ENCODE data around the gene BRD4. TPM values are rescaled to one million over a fixed set of nuclear protein-coding genes. Genes with fewer than 3 reads are reported as not detected.
A peak's percentile ranks its signal among the peaks of the same experiment; 100 is the strongest.

BRD4 gene
- polyA plus RNA-seq (ENCODE audit: insufficient read length in 3 of 3) = 10 to 100 TPM; 52.9 to 61.5 (median 56.8) TPM
- long read RNA-seq, donor 1, partial matches to known transcripts = 11 of 15 reads
- long read RNA-seq, donor 1, other reads (novel, unspliced or antisense) = 0 of 15 reads
- long read RNA-seq, donor 2, partial matches to known transcripts = 0 of 1 reads
- long read RNA-seq, donor 2, other reads (novel, unspliced or antisense) = 0 of 1 reads
- long read RNA-seq, donor 3, partial matches to known transcripts = 0 of 2 reads
- long read RNA-seq, donor 3, other reads (novel, unspliced or antisense) = 0 of 2 reads
- long read RNA-seq, donor 4, partial matches to known transcripts = 5 of 6 reads
- long read RNA-seq, donor 4, other reads (novel, unspliced or antisense) = 0 of 6 reads
- long read RNA-seq, donor 5, partial matches to known transcripts = 26 of 30 reads
- long read RNA-seq, donor 5, other reads (novel, unspliced or antisense) = 0 of 30 reads
- long read RNA-seq, donor 6, partial matches to known transcripts = 14 of 15 reads
- long read RNA-seq, donor 6, other reads (novel, unspliced or antisense) = 0 of 15 reads
- long read RNA-seq, donor 7, partial matches to known transcripts = 12 of 13 reads
- long read RNA-seq, donor 7, other reads (novel, unspliced or antisense) = 0 of 13 reads
- long read RNA-seq, donor 8 = 0 reads
- long read RNA-seq, donor 9 = 0 reads
- long read RNA-seq, donor 10, partial matches to known transcripts = 6 of 8 reads
- long read RNA-seq, donor 10, other reads (novel, unspliced or antisense) = 0 of 8 reads
- long read RNA-seq, donor 11, partial matches to known transcripts = 13 of 14 reads
- long read RNA-seq, donor 11, other reads (novel, unspliced or antisense) = 0 of 14 reads
- long read RNA-seq, donor 12, partial matches to known transcripts = 29 of 33 reads
- long read RNA-seq, donor 12, other reads (novel, unspliced or antisense) = 0 of 33 reads
- long read RNA-seq, donor 13 = 0 reads
- long read RNA-seq, donor 14, partial matches to known transcripts = 0 of 1 reads
- long read RNA-seq, donor 14, other reads (novel, unspliced or antisense) = 0 of 1 reads
- long read RNA-seq, donor 15, partial matches to known transcripts = 0 of 2 reads
- long read RNA-seq, donor 15, other reads (novel, unspliced or antisense) = 0 of 2 reads
- long read RNA-seq, donor 16, partial matches to known transcripts = 34 of 37 reads
- long read RNA-seq, donor 16, other reads (novel, unspliced or antisense) = 0 of 37 reads

DNA sequence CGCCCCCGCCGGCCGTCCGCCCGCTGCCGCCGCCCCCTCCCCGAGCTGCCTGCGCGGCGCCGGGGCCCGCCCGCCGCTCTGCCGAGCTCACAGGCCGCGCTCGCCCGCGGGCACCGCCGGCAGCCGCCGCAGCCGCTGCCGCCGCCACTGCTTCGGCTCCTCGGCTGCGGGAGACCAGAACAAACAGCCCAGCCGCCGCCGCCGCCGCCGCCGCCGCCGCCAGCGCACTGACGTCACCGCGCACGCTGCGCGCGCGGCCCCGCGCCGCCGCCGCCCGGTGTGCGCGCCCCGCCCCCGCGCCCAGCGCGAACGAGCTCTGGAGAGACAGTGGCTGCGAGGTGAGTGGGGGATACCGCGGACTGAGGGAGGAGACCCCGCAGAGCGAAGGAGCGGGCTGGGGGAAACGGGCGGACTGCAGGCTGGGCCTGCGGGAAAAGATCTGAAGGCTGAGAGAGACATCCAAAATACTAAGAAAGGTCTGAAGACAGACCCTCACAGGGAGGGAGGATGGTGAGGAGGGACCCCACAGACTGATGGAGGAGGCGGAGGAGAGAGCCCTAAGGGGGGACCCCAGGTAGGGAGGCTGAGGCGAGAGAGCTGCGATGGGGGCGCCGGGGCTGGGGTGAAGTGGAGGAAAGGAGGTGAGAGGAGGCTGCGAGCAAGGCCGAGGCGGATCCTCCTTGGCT, at the start of gene BRD4:
Gene BRD4 (minus strand): TSS at position 229 of the 686 bp plus-strand sequence. CDS start 59,440 bp downstream, outside the sequence.
- peak in 5 of 11 donors; percentile 41 to 67 (median 52) for DNase-seq (ENCODE audit: extremely low read depth in 1 of 11, low read depth in 9 of 11, low spot score in 4 of 11)

GRCh38 chr19:15381864-15382263, 49.5 kb upstream of the BRD4 start:
- DNase-seq (ENCODE audit: extremely low read depth in 1 of 11, low read depth in 9 of 11, low spot score in 4 of 11) = no peak

DNA sequence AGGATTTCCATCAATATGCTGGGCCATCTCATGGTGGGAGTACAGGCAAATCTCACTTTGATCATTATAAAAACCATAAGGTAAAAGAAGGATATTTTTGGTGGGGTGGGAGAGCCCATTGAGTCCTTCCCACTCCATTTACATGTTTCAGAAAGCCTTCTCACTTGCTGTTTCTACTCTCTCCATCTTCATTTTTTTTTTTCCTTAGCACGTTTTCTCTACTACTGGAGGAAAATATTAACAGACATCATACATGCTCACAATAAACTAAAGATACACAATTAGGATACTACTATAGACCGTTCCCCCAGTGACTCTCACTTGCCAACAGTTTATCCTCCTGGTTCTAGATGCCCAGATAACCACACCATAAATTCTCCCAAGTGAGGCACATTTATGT, 49.1 kb upstream of the BRD4 start:
- no peak for DNase-seq (ENCODE audit: extremely low read depth in 1 of 11, low read depth in 9 of 11, low spot score in 4 of 11)

DNA sequence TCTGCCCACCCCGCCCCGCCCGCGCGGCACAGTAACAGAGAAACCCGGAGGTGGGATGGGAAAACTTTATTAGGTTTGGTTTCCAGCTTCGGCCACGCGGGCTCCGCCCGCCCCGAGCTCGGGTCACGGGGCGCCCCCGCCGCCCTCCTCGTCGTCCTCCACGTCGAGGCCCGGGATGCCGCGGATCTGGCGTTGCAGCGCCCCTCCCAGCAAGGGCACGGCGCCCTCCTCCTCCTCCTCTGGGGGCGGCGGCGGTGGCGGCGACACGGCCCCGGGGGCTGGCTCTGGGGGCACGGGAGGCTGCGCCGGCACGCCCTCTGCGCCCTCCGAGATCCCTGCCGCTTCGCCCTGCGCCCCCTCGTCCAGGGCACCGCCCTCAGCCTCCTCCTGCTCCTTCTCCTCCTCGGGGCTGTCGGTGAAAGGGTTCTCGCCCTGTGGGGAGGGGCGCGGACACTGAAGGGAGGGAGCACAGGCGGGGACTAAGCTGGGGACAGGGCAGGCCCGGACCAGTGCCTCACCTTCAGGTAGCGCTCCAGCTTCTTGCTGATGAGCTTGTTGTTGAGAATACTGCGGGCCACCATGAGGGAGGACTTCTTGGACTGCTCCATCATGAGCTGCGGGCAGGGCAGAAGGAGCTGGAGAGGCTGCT, 47.8 kb upstream of the BRD4 start:
- DNase-seq (ENCODE audit: extremely low read depth in 1 of 11, low read depth in 9 of 11, low spot score in 4 of 11) = peak in 6 of 11 donors; percentile 20 to 58 (median 43)

DNA sequence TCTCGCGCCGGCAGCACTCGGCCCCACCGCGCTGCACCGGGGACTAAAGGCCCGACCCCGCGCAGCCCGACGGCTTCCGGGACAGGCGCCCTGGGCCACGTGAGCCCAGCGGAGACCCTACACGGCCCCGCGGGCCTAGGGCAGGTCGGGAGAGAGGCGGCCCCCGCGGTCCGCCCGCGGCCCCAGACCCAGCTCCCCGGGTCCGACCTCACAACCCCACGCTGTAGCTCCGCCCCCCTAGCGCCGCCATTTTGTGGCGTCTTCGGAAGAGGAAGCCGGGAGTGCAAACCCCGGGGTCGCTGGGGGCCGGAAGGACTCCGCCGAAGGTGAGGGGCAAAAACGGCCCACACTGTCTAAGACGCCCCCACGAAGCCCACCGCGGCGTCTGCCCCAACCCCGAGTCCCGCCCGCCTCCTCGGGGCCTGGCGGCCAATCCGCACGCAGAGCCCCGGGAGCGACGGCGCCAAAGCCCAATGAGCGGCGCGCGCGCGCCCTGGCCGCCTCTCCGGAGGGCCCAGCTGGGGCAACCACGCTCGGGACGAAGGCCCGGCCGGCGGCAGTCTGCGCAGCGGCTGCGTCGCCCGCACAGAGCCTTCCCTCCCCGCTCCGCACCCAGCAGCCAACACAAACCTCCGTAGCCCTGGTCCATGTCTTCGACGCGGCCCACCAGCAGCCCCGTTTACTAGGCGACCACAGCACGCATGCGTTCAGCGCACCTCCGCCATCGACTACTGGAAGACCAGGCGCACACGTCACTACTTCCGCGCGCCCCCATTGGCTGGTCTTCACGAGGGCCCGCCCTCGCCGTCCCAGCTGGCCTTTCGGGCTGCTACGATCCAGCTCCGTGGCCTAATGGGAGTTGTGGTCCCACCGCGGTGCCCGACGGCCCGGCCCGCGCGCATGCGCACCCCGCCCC, 47.0 kb upstream of the BRD4 start, which contains the start of gene AKAP8:
Gene AKAP8 (minus strand): TSS at position 705 of the 916 bp plus-strand sequence. CDS start 56 bp downstream, at position 649.
- DNase-seq (ENCODE audit: extremely low read depth in 1 of 11, low read depth in 9 of 11, low spot score in 4 of 11) = peak; percentile 94 to 99 (median 97)

GRCh38 chr19:15378534-15379082, 46.3 kb upstream of the BRD4 start:
- peak in 6 of 11 donors; percentile 18 to 28 (median 22) for DNase-seq (ENCODE audit: extremely low read depth in 1 of 11, low read depth in 9 of 11, low spot score in 4 of 11)

GRCh38 chr19:15374796-15375440, 42.6 kb upstream of the BRD4 start:
- no peak for DNase-seq (ENCODE audit: extremely low read depth in 1 of 11, low read depth in 9 of 11, low spot score in 4 of 11)

DNA sequence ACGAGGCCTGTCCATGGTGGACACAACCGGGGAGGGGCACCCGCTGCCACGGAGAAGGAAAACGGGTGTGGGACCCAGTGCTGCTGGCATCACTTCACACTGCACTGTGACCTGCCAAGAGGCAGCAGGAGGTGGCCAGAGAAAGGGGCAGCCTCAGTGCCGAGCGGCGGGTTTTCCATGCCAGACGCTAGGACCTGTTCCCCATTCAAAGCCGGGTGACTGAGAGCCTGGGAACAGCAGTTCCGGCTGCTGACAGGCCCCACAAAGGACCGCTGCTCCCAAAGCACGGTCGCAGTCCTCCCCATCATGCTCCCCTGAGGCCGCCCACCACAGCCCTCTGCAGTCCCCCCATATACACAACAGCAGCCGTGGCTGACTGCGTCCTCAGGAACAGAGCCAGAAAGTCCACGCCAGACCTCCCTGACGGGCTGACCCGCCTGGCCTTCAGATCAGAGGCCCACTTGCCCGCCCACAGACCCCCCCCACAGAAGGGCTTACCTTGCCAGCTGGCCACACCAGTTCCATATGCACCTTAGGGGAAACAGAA, 41.8 kb upstream of the BRD4 start:
- no peak for DNase-seq (ENCODE audit: extremely low read depth in 1 of 11, low read depth in 9 of 11, low spot score in 4 of 11)

- no peak for DNase-seq (ENCODE audit: extremely low read depth in 1 of 11, low read depth in 9 of 11, low spot score in 4 of 11)
Measured at GRCh38 chr19:15373644-15374043, 41.3 kb upstream of the BRD4 start.

DNA sequence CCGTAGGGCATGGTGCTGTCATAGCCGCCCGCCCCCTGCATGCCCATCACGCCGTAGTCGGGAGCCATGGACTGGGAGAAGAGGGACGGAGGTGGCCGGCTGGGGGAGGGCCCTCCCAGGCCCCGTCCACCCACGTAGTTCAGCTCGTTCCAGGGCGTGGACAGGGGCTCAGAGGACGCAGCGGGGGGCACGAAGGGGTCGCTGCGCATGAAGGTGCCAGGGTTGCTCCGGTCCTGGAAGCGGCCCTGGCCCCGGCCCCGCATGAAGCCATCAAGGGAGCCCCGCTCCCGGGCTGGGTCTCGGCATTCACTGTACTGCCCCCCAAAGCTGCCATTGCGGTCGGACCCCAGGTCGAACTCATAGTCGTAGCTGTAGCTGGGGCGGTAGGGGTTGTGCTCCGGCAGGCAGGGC, 40.6 kb upstream of the BRD4 start:
- DNase-seq (ENCODE audit: extremely low read depth in 1 of 11, low read depth in 9 of 11, low spot score in 4 of 11) = no peak

DNA sequence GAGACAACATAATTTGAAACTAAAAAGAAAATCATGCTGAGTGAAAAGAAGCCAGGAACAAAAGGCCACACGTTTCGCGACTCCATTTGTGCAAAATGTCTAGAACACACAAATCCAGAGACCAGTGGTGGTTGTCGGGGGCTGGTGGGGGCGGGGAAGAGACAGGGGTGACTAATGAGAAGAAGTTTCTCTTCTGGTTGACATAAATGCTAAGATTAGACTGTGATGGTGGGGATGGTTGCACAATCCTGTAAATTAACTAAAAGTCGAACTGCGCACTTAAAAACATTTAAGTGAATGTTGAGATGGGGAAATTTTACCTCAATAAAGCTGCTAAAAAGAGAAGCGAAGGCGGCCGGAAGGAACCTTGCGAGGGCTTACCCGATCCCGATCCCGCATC, 40.1 kb upstream of the BRD4 start:
- no peak for DNase-seq (ENCODE audit: extremely low read depth in 1 of 11, low read depth in 9 of 11, low spot score in 4 of 11)

DNA sequence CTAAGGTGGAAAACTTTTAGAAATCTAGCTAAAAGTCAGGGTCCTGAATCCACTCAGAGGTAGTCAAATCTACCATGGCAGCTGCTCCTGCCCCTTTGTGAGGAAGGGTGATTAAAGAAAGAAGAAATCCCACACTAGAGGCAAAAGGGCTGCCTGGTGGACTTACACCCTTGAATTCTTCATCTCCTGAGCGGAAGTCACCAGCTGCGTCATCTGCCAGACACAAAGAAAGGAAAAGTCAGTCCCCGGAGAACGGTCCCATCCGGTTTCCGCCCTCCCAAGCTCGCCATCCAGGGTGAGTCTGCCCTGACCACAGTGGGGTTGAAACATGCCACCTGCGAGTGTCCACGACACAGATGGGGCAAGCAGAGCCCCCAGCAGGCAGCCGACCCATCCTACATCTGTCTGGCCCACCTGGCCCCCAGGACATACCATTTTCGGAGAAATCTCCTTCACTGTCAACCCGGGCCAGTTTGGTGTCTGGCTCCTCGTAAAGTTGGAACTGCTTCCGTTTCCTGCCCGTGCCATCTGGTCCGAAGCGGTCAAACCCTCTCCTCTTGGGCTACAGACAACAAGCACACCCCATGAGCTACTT, 39.5 kb upstream of the BRD4 start:
- DNase-seq (ENCODE audit: extremely low read depth in 1 of 11, low read depth in 9 of 11, low spot score in 4 of 11) = no peak

DNA sequence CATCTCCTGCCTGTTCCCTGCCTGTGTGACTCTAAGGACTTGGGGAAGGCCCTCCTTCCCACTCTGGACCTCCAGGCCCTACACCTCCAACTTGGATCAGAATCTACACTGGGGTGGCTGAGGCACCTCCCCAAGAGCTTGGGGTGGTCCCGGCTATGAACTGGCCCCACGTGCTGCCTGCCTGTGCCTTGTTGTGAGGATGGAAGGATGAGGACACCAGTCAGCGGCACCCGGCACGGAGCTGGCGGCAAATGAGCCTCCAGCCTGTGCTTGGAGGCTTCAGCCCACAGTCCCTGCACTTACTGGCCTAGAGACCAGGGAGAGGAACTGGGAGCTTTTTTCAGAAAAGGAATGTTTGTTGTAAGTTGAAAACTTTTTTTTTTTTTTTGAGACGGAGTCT, 38.8 kb upstream of the BRD4 start:
- no peak for DNase-seq (ENCODE audit: extremely low read depth in 1 of 11, low read depth in 9 of 11, low spot score in 4 of 11)

DNA sequence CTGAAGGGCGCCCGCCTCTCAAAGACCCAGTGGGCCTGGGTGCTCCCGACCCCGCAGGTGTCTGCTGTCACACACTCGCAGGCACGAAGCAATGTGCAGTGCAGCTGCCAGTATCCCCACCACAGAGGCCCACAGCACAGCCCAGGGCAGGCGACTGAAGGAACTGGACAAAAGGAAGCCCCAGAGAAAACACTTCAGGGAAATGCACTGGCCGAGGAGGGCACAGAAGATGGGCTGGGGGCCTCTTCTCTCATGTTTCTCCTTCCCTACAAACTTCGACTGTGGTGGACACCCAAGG, 37.2 kb upstream of the BRD4 start:
- no peak for DNase-seq (ENCODE audit: extremely low read depth in 1 of 11, low read depth in 9 of 11, low spot score in 4 of 11)

GRCh38 chr19:15368798-15369593, 36.7 kb upstream of the BRD4 start:
- DNase-seq (ENCODE audit: extremely low read depth in 1 of 11, low read depth in 9 of 11, low spot score in 4 of 11) = no peak
